OCI-LY3 (cell line): ENCODE results near the gene RPS28.
"Not testable (repeated sequence)": the region's sequence is repeated elsewhere in the genome, so short reads cannot be mapped to it uniquely, and the experiment has no call there.

Experiments
- H2AFZ ChIP-seq: fragments of 200-600, 300-600 bp; shearing (Covaris generic); 2 replicates; pipeline ENCODE4 v1.6.0; 2014; ENCODE audit warnings: antibody characterized with exemption, low read depth, low read length
- H3K27ac ChIP-seq: fragments of 200-600, 300-600 bp; sonication (generic); 2 replicates; pipeline ENCODE4 v1.5.1; 2014; ENCODE audit warnings: mild to moderate bottlenecking, low read length, moderate library complexity, mixed read lengths
- H3K27me3 ChIP-seq: fragments of 200-600, 300-600 bp; sonication (generic); 2 replicates; pipeline ENCODE4 v1.6.1; 2014; ENCODE audit warnings: low read depth, low read length, mixed read lengths
- H3K36me3 ChIP-seq: fragments of 200-600, 300-600 bp; sonication (generic); replicated peaks from 2 replicates; pipeline ENCODE3; 2014; ENCODE audit warnings: low read depth, low read length, mixed read lengths
- H3K4me1 ChIP-seq: fragments of 300-600, 200-600 bp; sonication (generic); 2 replicates; pipeline ENCODE4 v1.6.1; 2014; ENCODE audit warnings: low read length, mixed read lengths
- H3K4me2 ChIP-seq: fragments of 200-600, 300-600 bp; sonication (generic); 2 replicates; pipeline ENCODE4 v1.6.1; 2014; ENCODE audit warnings: low read length, mixed read lengths
- H3K4me3 ChIP-seq: fragments of 300-600, 200-600 bp; sonication (generic); 2 replicates; pipeline ENCODE4 v1.5.1; 2014; ENCODE audit warnings: antibody characterized with exemption, mild to moderate bottlenecking, low read length, moderate library complexity
- H3K79me2 ChIP-seq: fragments of 300-600, 200-600 bp; shearing (Covaris generic); 2 replicates; pipeline ENCODE4 v1.6.1; 2014; ENCODE audit warnings: mild to moderate bottlenecking, low read length, mixed read lengths
- H3K9ac ChIP-seq: fragments of 300-600, 200-600 bp; shearing (Covaris generic); 2 replicates; pipeline ENCODE4 v1.6.0; 2014; ENCODE audit warnings: mild to moderate bottlenecking, low read length, moderate library complexity
- H3K9me3 ChIP-seq: fragments of 200-600, 300-600 bp; shearing (Covaris generic); 2 replicates; pipeline ENCODE4 v1.6.1; 2014; ENCODE audit warnings: low read length, mixed read lengths; ENCODE audit not compliant: insufficient read depth
- H4K20me1 ChIP-seq: fragments of 200-600, 300-600 bp; sonication (generic); 2 replicates; pipeline ENCODE4 v1.6.1; 2016; ENCODE audit warnings: low read length, mixed read lengths; ENCODE audit not compliant: insufficient read depth
- CTCF ChIP-seq: fragments of 200-600, 300-600 bp; sonication (generic); IDR thresholded peaks from 2 replicates; pipeline ENCODE4 v1.5.1; 2014; ENCODE audit warnings: antibody characterized with exemption, low read length, low read depth
- EZH2phosphoT487 ChIP-seq: fragments of 200-600 bp; shearing (Covaris generic); IDR thresholded peaks from 2 replicates; pipeline ENCODE4 v1.6.1; 2018; ENCODE audit warnings: antibody characterized with exemption, mixed run types, low read depth

Gene RPS28

DNA sequence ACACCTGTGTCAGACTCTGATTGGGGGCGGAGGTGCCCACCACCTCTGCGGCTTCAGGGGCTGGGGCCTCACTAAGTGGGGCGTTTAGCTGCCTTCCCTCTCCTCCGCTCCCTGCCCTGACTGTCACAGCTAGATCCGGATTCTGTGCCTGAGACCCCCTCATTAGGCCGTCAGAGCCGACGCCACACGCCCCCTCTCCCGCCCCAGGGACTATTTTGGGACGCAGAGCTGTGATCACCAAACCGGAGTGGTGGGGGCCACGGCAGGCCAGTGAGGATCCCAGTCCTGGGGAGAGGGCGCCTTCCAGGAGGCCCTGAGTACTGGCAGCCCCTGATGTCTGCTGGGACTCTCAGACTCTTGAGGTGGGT, 21.0 kb downstream of the RPS28 start:
- H3K27ac ChIP-seq = no peak overlapping the region

GRCh38 chr19:8342684-8343482, 21.6 kb downstream of the RPS28 start, which contains the start of gene KANK3:
KANK3 (minus strand) TSS chr19:8343262; CDS start chr19:8337828, 5,434 bp downstream.
- no peak within 1 kb of the TSS for H2AFZ ChIP-seq
- no peaks in the 10 kb centered on the region for H3K4me1 ChIP-seq
- no peaks in the 10 kb centered on the region for H3K36me3 ChIP-seq
- no peaks in the 10 kb centered on the region for H4K20me1 ChIP-seq
- H3K4me2 ChIP-seq = no peak within 1 kb of the TSS
- H3K4me3 ChIP-seq = no peak within 1 kb of the TSS
- no peak within 1 kb of the TSS for H3K9ac ChIP-seq
- H3K9me3 ChIP-seq = no peaks in the 10 kb centered on the region
- no peak within 1 kb of the TSS for H3K27ac ChIP-seq
- TF ChIP-seq EZH2phosphoT487 (no peak), CTCF (no peak)
- no peaks in the 10 kb centered on the region for H3K27me3 ChIP-seq
- no peaks in the 10 kb centered on the region for H3K79me2 ChIP-seq

More for the DNA sequence above, 21.0 kb downstream of the RPS28 start:
- Histone ChIP-seq H4K20me1 (no peaks in the 10 kb centered on the region), H3K4me1 (no peaks in the 10 kb centered on the region), H3K4me2 (no peak overlapping the region), H3K9me3 (no peaks in the 10 kb centered on the region), H2AFZ (no peak overlapping the region), H3K4me3 (no peak overlapping the region), H3K27me3 (no peaks in the 10 kb centered on the region), H3K36me3 (no peaks in the 10 kb centered on the region), H3K9ac (no peak overlapping the region), H3K79me2 (no peaks in the 10 kb centered on the region)
- no peak for TF ChIP-seq CTCF

GRCh38 chr19:8343483-8343844, 22.2 kb downstream of the RPS28 start:
- H3K4me3 ChIP-seq = no peak overlapping the region

DNA sequence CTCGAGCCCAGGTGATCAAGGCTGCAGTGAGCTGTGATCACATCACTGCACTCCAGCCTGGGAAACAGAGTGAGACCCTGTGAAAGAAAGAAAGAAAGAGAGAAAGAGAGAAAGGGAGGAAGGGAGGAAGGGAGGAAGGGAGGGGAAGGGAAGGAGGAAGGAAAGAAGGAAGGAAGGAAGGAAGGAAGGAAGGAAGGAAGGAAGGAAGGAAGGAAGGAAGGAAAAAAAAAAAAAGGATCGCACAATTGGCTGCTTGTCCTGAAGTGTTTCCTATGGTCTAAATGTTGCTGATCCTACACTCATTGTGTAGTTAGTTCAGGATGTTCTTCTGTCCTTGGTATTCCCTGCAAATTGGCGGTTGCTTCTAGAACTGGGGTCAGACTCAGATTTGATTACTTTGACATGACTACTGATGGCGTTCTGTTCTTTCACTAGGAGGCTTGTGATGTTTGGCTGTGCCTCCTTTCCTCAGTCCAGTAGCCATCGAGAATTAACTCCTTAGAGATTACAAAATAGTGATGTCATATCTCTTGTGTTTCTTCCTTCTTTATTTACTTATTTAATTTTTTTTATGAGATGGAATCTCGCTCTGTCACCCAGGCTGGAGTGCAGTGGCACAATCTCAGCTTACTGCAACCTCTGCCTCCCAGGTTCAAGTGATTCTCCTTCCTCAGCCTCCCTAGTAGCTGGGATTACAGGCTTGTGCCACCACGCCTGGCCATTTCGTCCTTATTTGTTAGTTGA, 28.5 kb downstream of the RPS28 start:
- not testable (repeated sequence) for H4K20me1 ChIP-seq

More at GRCh38 chr19:8343483-8343844, 22.2 kb downstream of the RPS28 start:
- H3K9me3 ChIP-seq = no peaks in the 10 kb centered on the region
- no peaks in the 10 kb centered on the region for H3K79me2 ChIP-seq
- H3K9ac ChIP-seq = no peak overlapping the region
- H2AFZ ChIP-seq = no peak overlapping the region
- no peak overlapping the region for H3K4me2 ChIP-seq
- no peaks in the 10 kb centered on the region for H3K36me3 ChIP-seq
- H3K27me3 ChIP-seq = no peaks in the 10 kb centered on the region
- TF ChIP-seq EZH2phosphoT487 = no peak
- TF ChIP-seq CTCF = no peak
- H3K4me1 ChIP-seq = no peaks in the 10 kb centered on the region
- H4K20me1 ChIP-seq = no peaks in the 10 kb centered on the region
- H3K27ac ChIP-seq = no peak overlapping the region

More for the DNA sequence above, 28.5 kb downstream of the RPS28 start:
- H3K9ac ChIP-seq, H3K4me3 ChIP-seq, H3K4me2 ChIP-seq, H3K79me2 ChIP-seq, H3K4me1 ChIP-seq, H3K27ac ChIP-seq, H2AFZ ChIP-seq, H3K27me3 ChIP-seq, H3K36me3 ChIP-seq, H3K9me3 ChIP-seq: not testable (repeated sequence)
